Measurements from ENCODE around the gene MARCHF9. TPM values are rescaled to one million over a fixed set of nuclear protein-coding genes. Genes with fewer than 3 reads are reported as not detected.
"Not testable (repeated sequence)": the region's sequence is repeated elsewhere in the genome, so short reads cannot be mapped to it uniquely, and the experiment has no call there.

Gene MARCHF9
- total RNA-seq, 1 experiment from 2014 or later: 19.8 TPM

GRCh38 chr12:57771236-57771872, 16.5 kb downstream of the MARCHF9 start:
- intact Hi-C loops (cut with micrococcal nuclease; ENCODE audit: unreplicated experiment): no loop called here
- DNase-seq (ENCODE audit: low spot score): peak; percentile 98
- CTCF ChIA-PET: interaction anchor here (0.6 kb wide), 1 partner anchor 14 kb away, joined by 4 read pairs; no protein-coding TSS in a partner anchor
- TSS peak; percentile 75 for BruUV-seq (replicated peaks)
- peak overlapping the region; percentile 63 for H3K4me3 ChIP-seq (ENCODE audit: low read depth, low read length, poor library complexity, severe bottlenecking)
- no peaks in the 10 kb centered on the region for H3K9me3 ChIP-seq (ENCODE audit: low read depth, low read length, poor library complexity, severe bottlenecking)
- TF ChIP-seq CTCF (conservative IDR thresholded peaks at IDR 0.05; ENCODE audit: low read depth, low read length): no peak
- TF ChIP-seq EZH2 (IDR thresholded peaks at IDR 0.05; ENCODE audit: borderline replicate concordance, low read depth, low read length, poor library complexity, severe bottlenecking): no peak
- H3K27me3 ChIP-seq (replicated peaks; ENCODE audit: insufficient read depth, low read depth, low read length, poor library complexity): peaks cover 4% of the 10 kb centered on the region
- POLR2A ChIA-PET (ENCODE audit: low non-redundant PET): interaction anchor here (0.6 kb wide), 1 partner anchor 138 kb away, joined by 8 read pairs; the partner anchor contains the start of gene B4GALNT1
- H3K36me3 ChIP-seq (ENCODE audit: insufficient read depth, low read length, poor library complexity, severe bottlenecking): peaks cover 6% of the 10 kb centered on the region
- H3K27ac ChIP-seq (ENCODE audit: low read depth, low read length, poor library complexity, severe bottlenecking): peak overlapping the region; percentile 95
- H3K4me1 ChIP-seq (ENCODE audit: insufficient read depth, low read length, poor library complexity, severe bottlenecking): peaks cover 18% of the 10 kb centered on the region

GRCh38 chr12:57771873-57772428, 17.0 kb downstream of the MARCHF9 start, which contains the start of gene METTL1:
Gene METTL1, minus strand, starts transcription at chr12:57772105. Its CDS starts 22 bp downstream, at chr12:57772083.
- Histone ChIP-seq H3K4me3 (ENCODE audit: low read depth, low read length, poor library complexity, severe bottlenecking) (peak within 1 kb of the TSS; percentile 63), H3K36me3 (ENCODE audit: insufficient read depth, low read length, poor library complexity, severe bottlenecking) (peaks cover 6% of the 10 kb centered on the region), H3K27ac (ENCODE audit: low read depth, low read length, poor library complexity, severe bottlenecking) (peak within 1 kb of the TSS; percentile 95), H3K27me3 (replicated peaks; ENCODE audit: insufficient read depth, low read depth, low read length, poor library complexity) (no peaks in the 10 kb centered on the region), H3K4me1 (ENCODE audit: insufficient read depth, low read length, poor library complexity, severe bottlenecking) (peaks cover 13% of the 10 kb centered on the region), H3K9me3 (ENCODE audit: low read depth, low read length, poor library complexity, severe bottlenecking) (no peaks in the 10 kb centered on the region)
- ChIA-PET CTCF (interaction anchor here (0.6 to 0.8 kb wide), 2 partner anchors 11 to 15 kb away, joined by 3 to 4 read pairs; partner anchors contain the start of gene TSFM), POLR2A (ENCODE audit: low non-redundant PET) (interaction anchor here (0.6 kb wide), 1 partner anchor 139 kb away, joined by 8 read pairs; the partner anchor contains the start of gene B4GALNT1)
- no peak for TF ChIP-seq CTCF (conservative IDR thresholded peaks at IDR 0.05; ENCODE audit: low read depth, low read length)
- TF ChIP-seq EZH2 (IDR thresholded peaks at IDR 0.05; ENCODE audit: borderline replicate concordance, low read depth, low read length, poor library complexity, severe bottlenecking): no peak
- intact Hi-C loops (cut with micrococcal nuclease; ENCODE audit: unreplicated experiment): no loop called here
- DNase-seq (ENCODE audit: low spot score): peak; percentile 99
- no TSS peak for BruUV-seq (replicated peaks)

GRCh38 chr12:57772429-57773322, 17.8 kb downstream of the MARCHF9 start, which contains the start of gene EEF1AKMT3:
Gene EEF1AKMT3, plus strand, starts transcription at chr12:57772614. Its CDS starts 111 bp downstream, at chr12:57772725.
- Histone ChIP-seq H3K4me1 (ENCODE audit: insufficient read depth, low read length, poor library complexity, severe bottlenecking) (peaks cover 6% of the 10 kb centered on the region), H3K36me3 (ENCODE audit: insufficient read depth, low read length, poor library complexity, severe bottlenecking) (peaks cover 6% of the 10 kb centered on the region), H3K9me3 (ENCODE audit: low read depth, low read length, poor library complexity, severe bottlenecking) (no peaks in the 10 kb centered on the region), H3K4me3 (ENCODE audit: low read depth, low read length, poor library complexity, severe bottlenecking) (peak within 1 kb of the TSS; percentile 63), H3K27me3 (replicated peaks; ENCODE audit: insufficient read depth, low read depth, low read length, poor library complexity) (no peaks in the 10 kb centered on the region), H3K27ac (ENCODE audit: low read depth, low read length, poor library complexity, severe bottlenecking) (peak within 1 kb of the TSS; percentile 95)
- ChIA-PET POLR2A (ENCODE audit: low non-redundant PET) (no interaction called here), CTCF (interaction anchor here (0.8 kb wide), 1 partner anchor 10 kb away, joined by 3 read pairs; the partner anchor contains the start of gene TSFM)
- TF ChIP-seq EZH2 (IDR thresholded peaks at IDR 0.05; ENCODE audit: borderline replicate concordance, low read depth, low read length, poor library complexity, severe bottlenecking) (no peak), CTCF (conservative IDR thresholded peaks at IDR 0.05; ENCODE audit: low read depth, low read length) (no peak)
- BruUV-seq (replicated peaks): TSS peak; percentile 38
- DNase-seq (ENCODE audit: low spot score): peak; percentile 64
- intact Hi-C loops (cut with micrococcal nuclease; ENCODE audit: unreplicated experiment): no loop called here

- H3K4me1 ChIP-seq (ENCODE audit: insufficient read depth, low read length, poor library complexity, severe bottlenecking); BruUV-seq (replicated peaks); H3K27me3 ChIP-seq (replicated peaks; ENCODE audit: insufficient read depth, low read depth, low read length, poor library complexity); H3K27ac ChIP-seq (ENCODE audit: low read depth, low read length, poor library complexity, severe bottlenecking); intact Hi-C loops (cut with micrococcal nuclease; ENCODE audit: unreplicated experiment); POLR2A ChIA-PET (ENCODE audit: low non-redundant PET); CTCF ChIA-PET; H3K36me3 ChIP-seq (ENCODE audit: insufficient read depth, low read length, poor library complexity, severe bottlenecking); DNase-seq (ENCODE audit: low spot score); H3K4me3 ChIP-seq (ENCODE audit: low read depth, low read length, poor library complexity, severe bottlenecking); H3K9me3 ChIP-seq (ENCODE audit: low read depth, low read length, poor library complexity, severe bottlenecking): not testable (repeated sequence)
Observed at GRCh38 chr12:57774634-57775033, 19.7 kb downstream of the MARCHF9 start.

Data from A673 (cell line).